Measurements from ENCODE around the gene PRLH. TPM values are rescaled to one million over a fixed set of nuclear protein-coding genes. Genes with fewer than 3 reads are reported as not detected.

Gene PRLH
- total and polyA plus RNA-seq, 2 of the 13 experiments (the other 11 are each of a cell fraction or from before 2014, with no cell fraction given) = not detected

GRCh38 chr2:237535385-237536082, 30.8 kb upstream of the PRLH start (continued):
- TF ChIP-seq MAFF (IDR thresholded peaks at IDR 0.05; ENCODE audit: low read depth, low read length) = no peak
- no peak for TF ChIP-seq SUZ12 (IDR thresholded peaks at IDR 0.05; ENCODE audit: low read depth, low read length)
- TF ChIP-seq ZNF331 (CRISPR knock-in tag; IDR thresholded peaks at IDR 0.05) = no peak
- no peak for TF ChIP-seq ZNF33B (CRISPR knock-in tag; IDR thresholded peaks at IDR 0.05)

GRCh38 chr2:237536083-237536415, 30.3 kb upstream of the PRLH start:
- POLR2A ChIA-PET = no interaction called here
- Histone ChIP-seq H3K4me2 (ENCODE audit: low read depth, low read length) (no peak overlapping the region), H4K20me1 (ENCODE audit: insufficient read depth, low read length) (no peaks in the 10 kb centered on the region), H3K79me2 (ENCODE audit: insufficient read depth, low read length) (no peaks in the 10 kb centered on the region), H3K4me3 (replicated peaks in 1 of 3; ENCODE audit: insufficient read depth in 1 of 3, low read depth in 2 of 3, low read length in 3 of 3) (no peak overlapping the region), H3K36me3 (replicated peaks in 1 of 2; ENCODE audit: control insufficient read depth in 1 of 2, insufficient read depth in 2 of 2, low read length in 2 of 2) (no peaks in the 10 kb centered on the region), H3K4me1 (ENCODE audit: insufficient read depth, low read length) (peaks cover 7% of the 10 kb centered on the region), H3K9me3 (ENCODE audit: low read length) (no peaks in the 10 kb centered on the region), H3K27me3 (ENCODE audit: control insufficient read depth in 1 of 2, insufficient read depth in 2 of 2, low read length in 2 of 2) (peaks cover 15 to 84% of the 10 kb centered on the region in 2 experiments; a peak in 4 of 5 replicates), H2AFZ (ENCODE audit: low read length) (no peak overlapping the region), H3K27ac (ENCODE audit: extremely low read length, insufficient read depth, low read length) (no peak overlapping the region), H3K9ac (ENCODE audit: insufficient read depth, low read depth, low read length) (no peak overlapping the region)
- ATAC-seq = no peak
- DNase-seq (ENCODE audit: low spot score) = no peak
- BruUV-seq (replicated peaks) = no TSS peak
- intact Hi-C loops (cut with micrococcal nuclease; ENCODE audit: unreplicated experiment) = no loop called here
- in situ Hi-C loops (cut with HindIII; ENCODE audit: extremely low pct_ligation_motif_present, low pct_unique_long_range_greater_than_20kb) = no loop called here
- WGBS (ENCODE audit: low lambda C conversion rate) = 65% methylated on average over 4 of the region's 5 CpGs
- CTCF ChIA-PET (ENCODE audit: low intra/inter-chr PET ratio, low total read pairs) = no interaction called here
- FAIRE-seq = no peak
- TF ChIP-seq MXD3 (CRISPR knock-in tag; IDR thresholded peaks at IDR 0.05) (no peak), HMGXB4 (CRISPR knock-in tag; IDR thresholded peaks at IDR 0.05; ENCODE audit: borderline replicate concordance in 1 of 2, low read depth in 1 of 2) (no peak), SSRP1 (CRISPR knock-in tag; IDR thresholded peaks at IDR 0.05) (no peak), ZNF33A (CRISPR knock-in tag; IDR thresholded peaks at IDR 0.05; ENCODE audit: borderline replicate concordance) (no peak), MATR3 (CRISPR knock-in tag; IDR thresholded peaks at IDR 0.05) (no peak), FOXP4 (CRISPR knock-in tag; IDR thresholded peaks at IDR 0.05) (no peak), TRIM24 (CRISPR knock-in tag; IDR thresholded peaks at IDR 0.05) (no peak), SP2 (CRISPR knock-in tag; IDR thresholded peaks at IDR 0.05) (no peak), IRX3 (CRISPR knock-in tag; IDR thresholded peaks at IDR 0.05; ENCODE audit: borderline replicate concordance, low read depth) (no peak), CEBPG (CRISPR knock-in tag; IDR thresholded peaks at IDR 0.05) (no peak), ZNF816 (CRISPR knock-in tag; IDR thresholded peaks at IDR 0.05; ENCODE audit: borderline replicate concordance) (no peak), ASH2L (IDR thresholded peaks at IDR 0.05; ENCODE audit: insufficient read length, low read depth, low read length) (no peak), ELK4 (CRISPR knock-in tag; IDR thresholded peaks at IDR 0.05; ENCODE audit: borderline replicate concordance) (no peak), DBP (CRISPR knock-in tag; IDR thresholded peaks at IDR 0.05; ENCODE audit: not compliant biosample characterization) (no peak)
